Prostate gland (tissue), 2 donors: ENCODE data around the gene FAM110A.

Experiments
- POLR2A ChIP-seq: fragments of 450-650 bp; IDR thresholded peaks from one replicate; pipeline ENCODE4 v1.6.1; 2016; ENCODE audit warnings: antibody characterized with exemption, mild to moderate bottlenecking
- POLR2AphosphoS5 ChIP-seq: sonication (generic); formaldehyde crosslinking; IDR thresholded peaks from one replicate; pipeline ENCODE4 v1.6.1; 2017; ENCODE audit warnings: antibody characterized with exemption
- TF ChIP-seq, protein P1 (sequence below), 4 experiments: fragments of 200-600 bp in 2 of 4; fragments of 450-650 bp in 2 of 4; sonication (generic) in 2 of 4; IDR thresholded peaks; 1 replicate in 3 of 4; 2 replicates in 1 of 4; pipeline ENCODE4 v1.5.1; 2016 to 2019; ENCODE audit warnings: antibody characterized with exemption in 4 of 4, mild to moderate bottlenecking in 2 of 4, moderate library complexity in 2 of 4

DNA sequence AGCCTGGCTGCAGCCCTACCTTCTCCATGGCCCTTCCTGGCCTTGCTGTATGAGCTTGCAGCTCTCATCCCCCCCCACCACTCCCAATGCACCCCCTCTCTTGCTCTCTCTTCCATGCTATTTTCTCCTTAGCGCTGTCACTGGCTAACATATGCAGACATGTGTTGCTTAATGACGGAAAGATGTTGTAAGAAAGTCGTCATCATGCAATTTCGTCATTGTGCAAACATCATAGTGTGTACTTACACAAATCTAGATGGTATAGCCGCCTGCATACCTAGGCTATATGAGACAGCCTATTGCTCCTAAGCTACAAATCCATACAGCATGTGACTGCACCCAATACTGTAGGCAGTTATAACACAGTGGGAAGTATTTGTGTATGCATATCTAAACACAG lies 55.6 kb downstream of the FAM110A start:
- TF ChIP-seq, protein P1, sequence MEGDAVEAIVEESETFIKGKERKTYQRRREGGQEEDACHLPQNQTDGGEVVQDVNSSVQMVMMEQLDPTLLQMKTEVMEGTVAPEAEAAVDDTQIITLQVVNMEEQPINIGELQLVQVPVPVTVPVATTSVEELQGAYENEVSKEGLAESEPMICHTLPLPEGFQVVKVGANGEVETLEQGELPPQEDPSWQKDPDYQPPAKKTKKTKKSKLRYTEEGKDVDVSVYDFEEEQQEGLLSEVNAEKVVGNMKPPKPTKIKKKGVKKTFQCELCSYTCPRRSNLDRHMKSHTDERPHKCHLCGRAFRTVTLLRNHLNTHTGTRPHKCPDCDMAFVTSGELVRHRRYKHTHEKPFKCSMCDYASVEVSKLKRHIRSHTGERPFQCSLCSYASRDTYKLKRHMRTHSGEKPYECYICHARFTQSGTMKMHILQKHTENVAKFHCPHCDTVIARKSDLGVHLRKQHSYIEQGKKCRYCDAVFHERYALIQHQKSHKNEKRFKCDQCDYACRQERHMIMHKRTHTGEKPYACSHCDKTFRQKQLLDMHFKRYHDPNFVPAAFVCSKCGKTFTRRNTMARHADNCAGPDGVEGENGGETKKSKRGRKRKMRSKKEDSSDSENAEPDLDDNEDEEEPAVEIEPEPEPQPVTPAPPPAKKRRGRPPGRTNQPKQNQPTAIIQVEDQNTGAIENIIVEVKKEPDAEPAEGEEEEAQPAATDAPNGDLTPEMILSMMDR (IDR thresholded peaks at IDR 0.05): no peak
- no peak for TF ChIP-seq POLR2AphosphoS5
- no peak for TF ChIP-seq POLR2A
